HepG2 (cell line): ENCODE results near the gene SP3.

Source experiments
- PLRG1 ChIP-seq: fragments of 450-650 bp; conservative IDR thresholded peaks from 2 replicates; pipeline ENCODE4 v1.6.1; 2016
- ZNF124 ChIP-seq: sonication (generic); formaldehyde crosslinking; IDR thresholded peaks from 2 replicates; pipeline ENCODE4 v1.4.0; 2020; ENCODE audit warnings: missing genetic modification reagents

DNA sequence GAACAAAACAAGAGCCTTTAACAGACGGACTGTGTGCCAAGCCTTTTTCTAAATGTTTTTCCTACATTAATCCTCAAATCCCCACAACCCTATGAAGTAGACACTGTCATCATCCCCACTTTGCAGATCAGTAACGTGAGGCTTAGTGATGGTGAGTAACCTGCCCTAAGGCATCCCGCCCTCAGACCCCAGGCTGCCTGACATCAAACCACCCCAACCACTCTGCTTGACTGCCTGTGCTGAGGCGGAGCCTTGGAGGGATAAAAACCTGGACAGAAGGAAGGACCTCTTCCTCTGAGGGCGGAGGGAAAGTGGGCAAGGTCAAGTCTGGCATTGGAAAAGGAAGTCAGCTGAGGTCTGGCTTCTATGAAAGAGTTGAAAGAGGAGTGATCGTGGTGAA, 104.6 kb downstream of the SP3 start:
- TF ChIP-seq PLRG1 (no peak), ZNF124 (CRISPR knock-in tag) (no peak)
